Endodermal cell (in vitro differentiated cells): ENCODE measurements around the gene OR10AD1. TPM values are rescaled to one million over a fixed set of nuclear protein-coding genes. Genes with fewer than 3 reads are reported as not detected.

Source experiments
- DNase-seq: peaks from one replicate; pipeline ENCODE4 v3.0.0-alpha.2; 2017
- H3K27ac ChIP-seq: 2 replicates; pipeline ENCODE4 v1.5.1; 2013; ENCODE audit warnings: mild to moderate bottlenecking, low read depth, low read length, moderate library complexity
- H3K27me3 ChIP-seq: 2 replicates; pipeline ENCODE4 v1.6.1; 2013; ENCODE audit warnings: mild to moderate bottlenecking, low read length, moderate library complexity; ENCODE audit not compliant: insufficient read depth, control insufficient read depth, poor library complexity, severe bottlenecking
- H3K36me3 ChIP-seq: 2 replicates; pipeline ENCODE4 v1.7.0; 2013; ENCODE audit warnings: mild to moderate bottlenecking, low read length, moderate library complexity; ENCODE audit not compliant: control insufficient read depth, insufficient read depth
- H3K4me1 ChIP-seq: one replicate; pipeline ENCODE4 v1.7.0; 2013; ENCODE audit warnings: low read length; ENCODE audit not compliant: control insufficient read depth, insufficient read depth
- H3K4me3 ChIP-seq: 2 replicates; pipeline ENCODE4 v1.5.1; 2013; ENCODE audit warnings: mild to moderate bottlenecking, low read length, moderate library complexity
- H3K9ac ChIP-seq: 2 replicates; pipeline ENCODE4 v1.6.1; 2013; ENCODE audit warnings: mild to moderate bottlenecking, low read length, moderate library complexity; ENCODE audit not compliant: poor library complexity, severe bottlenecking; ENCODE audit errors: extremely low read depth
- H3K9me3 ChIP-seq: 2 replicates; pipeline ENCODE4 v1.6.1; 2013; ENCODE audit warnings: mild to moderate bottlenecking, low read length, moderate library complexity; ENCODE audit not compliant: control insufficient read depth
- H3K27ac Mint-ChIP-seq: 2 replicates; pipeline ENCODE4 v1.8.0; 2020; ENCODE audit warnings: mixed read lengths
- H3K27me3 Mint-ChIP-seq: 2 replicates; pipeline ENCODE4 v1.8.0; 2021; ENCODE audit warnings: mild to moderate bottlenecking, mixed read lengths; ENCODE audit not compliant: insufficient read depth
- H3K36me3 Mint-ChIP-seq: 2 replicates; pipeline ENCODE4 v1.8.0; 2020; ENCODE audit warnings: low read depth, mixed read lengths
- H3K4me1 Mint-ChIP-seq: 2 replicates; pipeline ENCODE4 v1.8.0; 2020; ENCODE audit warnings: mixed read lengths
- H3K4me3 Mint-ChIP-seq: 2 replicates; pipeline ENCODE4 v1.8.0; 2020; ENCODE audit warnings: mild to moderate bottlenecking, moderate library complexity, mixed read lengths
- H3K9me3 Mint-ChIP-seq: 2 replicates; pipeline ENCODE4 v1.8.0; 2020; ENCODE audit warnings: mild to moderate bottlenecking, mixed read lengths
- CTCF ChIP-seq: fragments of 200-600 bp; sonication (generic); conservative IDR thresholded peaks from 2 replicates; pipeline ENCODE4 v1.5.0; 2021; ENCODE audit warnings: antibody characterized with exemption, mild to moderate bottlenecking
- WGBS, 2 experiments: methylation state at CpG; one replicate each; pipeline versions ENCODE4 v1.1.5 to v1.1.7; 2013; ENCODE audit warnings: missing lambda C conversion rate in 2 of 2, mixed read lengths in 1 of 2; ENCODE audit not compliant: insufficient coverage in 1 of 2, insufficient read length in 1 of 2; 5-methylcytosine and 5-hydroxymethylcytosine counted together
- total RNA-seq, 2 donors: library from RNA; stranded (reverse); fragmentation: NEBNext Ultra II Directional in 1 of 2; extraction: Animal tissue kit (Norgen Biotek cat#: 25700) in 1 of 2; gene quantifications; 2 replicates in 1 of 2; 3 replicates in 1 of 2; pipeline ENCODE4 v1.2.1, GENCODE V29; 2021

OR10AD1 gene
- total RNA-seq, 2 donors from 2014 or later: not detected

DNA sequence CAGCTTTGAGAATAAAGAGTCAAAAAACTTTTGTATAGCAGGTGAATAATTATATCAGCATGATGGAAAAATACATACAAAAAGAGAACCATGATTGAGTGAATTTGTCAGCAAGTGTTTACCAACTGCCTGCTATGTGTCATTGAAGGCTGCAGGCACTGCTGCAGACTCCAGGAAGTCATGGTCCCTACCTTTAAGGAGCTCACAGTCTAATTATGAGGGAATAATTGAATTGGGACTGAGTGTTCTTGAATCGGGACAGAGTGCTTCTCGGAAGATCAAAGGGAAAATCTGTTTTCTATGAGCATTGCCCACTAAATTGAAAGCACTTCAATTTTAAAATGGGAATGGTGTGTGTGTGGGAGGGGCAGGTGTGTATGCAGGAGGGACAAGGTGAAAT is 9.5 kb downstream of the OR10AD1 start:
- Mint-ChIP-seq H3K4me3 (no peak overlapping the region), H3K36me3 (no peaks in the 10 kb centered on the region), H3K27me3 (peaks cover 88% of the 10 kb centered on the region), H3K9me3 (peaks cover under 1% of the 10 kb centered on the region), H3K4me1 (peaks cover 4% of the 10 kb centered on the region), H3K27ac (no peak overlapping the region)
- H3K9ac ChIP-seq: no peak overlapping the region
- H3K27ac ChIP-seq: no peak overlapping the region
- no peaks in the 10 kb centered on the region for H3K36me3 ChIP-seq
- no peaks in the 10 kb centered on the region for H3K4me1 ChIP-seq
- H3K27me3 ChIP-seq: peaks cover 81% of the 10 kb centered on the region
- no peak for TF ChIP-seq CTCF
- WGBS, 2 experiments: 80 to 86% methylated on average over 2 of the region's 2 CpGs
- H3K9me3 ChIP-seq: no peaks in the 10 kb centered on the region
- no peak overlapping the region for H3K4me3 ChIP-seq
- no peak for DNase-seq

DNA sequence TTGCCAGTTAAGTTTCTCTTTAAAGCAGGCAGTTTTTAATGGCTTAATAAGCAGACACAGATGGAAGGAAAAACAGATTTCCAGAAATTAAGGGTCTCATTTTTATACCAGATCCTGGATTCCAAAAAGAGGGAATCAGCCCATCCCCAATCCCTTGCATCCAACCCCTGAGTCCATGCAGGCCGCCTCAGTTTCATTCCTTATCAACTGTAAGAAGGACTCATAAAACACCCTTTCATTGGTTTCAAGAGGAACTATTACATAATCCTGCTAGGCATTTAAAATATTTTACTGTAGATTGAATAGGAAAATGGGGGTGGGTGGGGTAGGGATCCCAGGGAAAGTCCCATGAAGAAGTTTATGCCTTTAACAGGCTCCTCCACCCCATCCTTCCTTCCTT is 10.2 kb downstream of the OR10AD1 start:
- Mint-ChIP-seq H3K4me3 (no peak overlapping the region), H3K4me1 (peaks cover 4% of the 10 kb centered on the region), H3K36me3 (no peaks in the 10 kb centered on the region), H3K27ac (no peak overlapping the region), H3K9me3 (no peaks in the 10 kb centered on the region), H3K27me3 (peaks cover 92% of the 10 kb centered on the region)
- H3K4me3 ChIP-seq: no peak overlapping the region
- no peak overlapping the region for H3K9ac ChIP-seq
- H3K9me3 ChIP-seq: no peaks in the 10 kb centered on the region
- H3K27me3 ChIP-seq: peaks cover 88% of the 10 kb centered on the region
- DNase-seq: no peak
- no peaks in the 10 kb centered on the region for H3K4me1 ChIP-seq
- no peak for TF ChIP-seq CTCF
- H3K36me3 ChIP-seq: no peaks in the 10 kb centered on the region
- WGBS, 2 experiments: 70% methylated on average over 1 of the region's 1 CpG; no CpG with 5 or more reads in 1 of the 2 experiments
- no peak overlapping the region for H3K27ac ChIP-seq

DNA sequence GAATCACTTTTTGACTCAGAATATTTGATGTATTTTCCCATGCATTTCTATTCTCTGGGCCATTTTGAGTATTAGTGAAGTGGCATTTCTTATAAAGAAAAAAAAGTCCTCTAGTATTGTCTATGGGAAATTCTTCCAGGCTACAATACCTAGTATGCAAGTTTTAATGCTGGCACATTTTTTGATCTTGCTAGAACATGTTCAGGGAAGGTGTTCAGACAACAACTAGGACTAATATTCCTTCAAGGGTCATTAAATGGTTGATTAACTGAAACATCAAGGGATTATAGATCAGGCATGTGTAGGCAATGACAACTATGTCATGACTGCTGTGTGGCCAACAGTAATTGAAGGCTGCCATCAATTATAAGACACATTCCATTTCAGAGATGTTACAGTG is 12.0 kb downstream of the OR10AD1 start:
- no peaks in the 10 kb centered on the region for H3K36me3 Mint-ChIP-seq
- no peaks in the 10 kb centered on the region for H3K9me3 Mint-ChIP-seq
- H3K4me1 ChIP-seq: no peaks in the 10 kb centered on the region
- no peak overlapping the region for H3K4me3 Mint-ChIP-seq
- no peaks in the 10 kb centered on the region for H3K9me3 ChIP-seq
- H3K27me3 ChIP-seq: peaks cover 97% of the 10 kb centered on the region
- H3K4me3 ChIP-seq: no peak overlapping the region
- peaks cover 98% of the 10 kb centered on the region for H3K27me3 Mint-ChIP-seq
- H3K36me3 ChIP-seq: no peaks in the 10 kb centered on the region
- TF ChIP-seq CTCF: no peak
- H3K27ac Mint-ChIP-seq: no peak overlapping the region
- H3K4me1 Mint-ChIP-seq: no peaks in the 10 kb centered on the region
- H3K9ac ChIP-seq: no peak overlapping the region
- H3K27ac ChIP-seq: no peak overlapping the region
- no peak for DNase-seq
